ENCODE measurements around the gene CIAO3. TPM values are rescaled to one million over a fixed set of nuclear protein-coding genes. Genes with fewer than 3 reads are reported as not detected.

The CIAO3 gene
- total RNA-seq, 2 donors from 2014 or later: 56.7 to 76.6 TPM

DNA sequence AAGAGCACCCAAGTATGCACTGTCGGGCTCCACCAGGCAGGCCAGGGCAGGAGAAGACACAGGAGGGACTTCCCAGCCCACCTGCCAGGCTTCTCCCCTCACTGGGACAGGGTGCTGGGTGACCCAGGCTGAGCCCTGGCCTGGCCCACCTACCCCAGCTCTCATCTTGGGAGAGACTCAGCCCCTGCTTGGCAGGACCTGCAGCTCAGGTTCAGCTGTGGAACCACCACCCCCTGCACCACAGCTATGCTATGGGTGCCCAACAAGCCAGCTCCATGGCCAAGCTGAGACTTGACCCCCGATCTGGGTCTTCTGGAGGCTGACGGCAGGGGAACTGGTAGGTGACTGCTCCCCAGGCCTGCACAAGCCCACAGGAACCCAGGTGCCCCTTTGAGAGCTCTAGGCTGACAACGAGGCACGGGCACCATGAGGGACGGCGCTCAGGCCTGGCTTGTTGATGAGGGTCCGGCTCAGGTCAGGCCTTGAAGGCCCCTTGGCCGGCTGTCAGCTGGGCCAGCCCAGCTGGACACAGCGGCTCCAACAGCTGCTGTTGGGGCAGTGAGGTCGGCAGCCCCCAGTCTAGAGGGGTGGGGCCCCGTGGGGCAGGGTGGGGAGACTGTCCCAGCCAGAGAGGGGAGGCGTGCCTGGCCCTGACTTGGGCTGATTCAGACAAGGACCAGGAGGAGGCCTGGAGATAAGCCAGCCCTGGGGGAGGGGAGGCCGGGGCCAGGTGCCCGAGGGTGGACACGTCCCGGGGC, 42.8 kb upstream of the CIAO3 start:
- H3K27me3 ChIP-seq (replicated peaks; ENCODE audit: insufficient read depth): peaks cover 15% of the 10 kb centered on the region
- H3K4me3 ChIP-seq: no peak overlapping the region
- no peak overlapping the region for H3K27ac ChIP-seq
- 28% methylated on average over 14 of the region's 17 CpGs for WGBS
- H3K9me3 ChIP-seq: no peaks in the 10 kb centered on the region
- H3K36me3 ChIP-seq: no peaks in the 10 kb centered on the region
- TF ChIP-seq POLR2AphosphoS5 (IDR thresholded peaks at IDR 0.05) (no peak), POLR2A (IDR thresholded peaks at IDR 0.05) (no peak), CTCF (IDR thresholded peaks at IDR 0.05) (no peak)
- DNase-seq (ENCODE audit: low spot score): no peak
- intact Hi-C loops (cut with DNase I): no loop called here
- H3K4me1 ChIP-seq (replicated peaks): peaks cover 5% of the 10 kb centered on the region

- Histone ChIP-seq H3K27ac (no peak overlapping the region), H3K4me3 (no peak overlapping the region), H3K9me3 (no peaks in the 10 kb centered on the region), H3K36me3 (no peaks in the 10 kb centered on the region), H3K4me1 (replicated peaks) (peaks cover 5% of the 10 kb centered on the region), H3K27me3 (replicated peaks; ENCODE audit: insufficient read depth) (peaks cover 15% of the 10 kb centered on the region)
- whole genome bisulfite sequencing: 44% methylated on average over 23 of the region's 36 CpGs
- no peak for DNase-seq (ENCODE audit: low spot score)
- TF ChIP-seq POLR2AphosphoS5 (IDR thresholded peaks at IDR 0.05) (no peak), CTCF (IDR thresholded peaks at IDR 0.05) (no peak), POLR2A (IDR thresholded peaks at IDR 0.05) (no peak)
- intact Hi-C loops (cut with DNase I): no loop called here
Measured at GRCh38 chr16:782766-783403, 42.1 kb upstream of the CIAO3 start.

GRCh38 chr16:782258-782657, 41.5 kb upstream of the CIAO3 start:
- TF ChIP-seq POLR2A (IDR thresholded peaks at IDR 0.05) (no peak), CTCF (IDR thresholded peaks at IDR 0.05) (no peak), POLR2AphosphoS5 (IDR thresholded peaks at IDR 0.05) (no peak)
- intact Hi-C loops (cut with DNase I): no loop called here
- no peaks in the 10 kb centered on the region for H3K36me3 ChIP-seq
- peaks cover 15% of the 10 kb centered on the region for H3K27me3 ChIP-seq (replicated peaks; ENCODE audit: insufficient read depth)
- peaks cover 4% of the 10 kb centered on the region for H3K4me1 ChIP-seq (replicated peaks)
- DNase-seq (ENCODE audit: low spot score): no peak
- H3K9me3 ChIP-seq: no peaks in the 10 kb centered on the region
- no peak overlapping the region for H3K27ac ChIP-seq
- H3K4me3 ChIP-seq: no peak overlapping the region
- WGBS: 65% methylated on average over 6 of the region's 6 CpGs

DNA sequence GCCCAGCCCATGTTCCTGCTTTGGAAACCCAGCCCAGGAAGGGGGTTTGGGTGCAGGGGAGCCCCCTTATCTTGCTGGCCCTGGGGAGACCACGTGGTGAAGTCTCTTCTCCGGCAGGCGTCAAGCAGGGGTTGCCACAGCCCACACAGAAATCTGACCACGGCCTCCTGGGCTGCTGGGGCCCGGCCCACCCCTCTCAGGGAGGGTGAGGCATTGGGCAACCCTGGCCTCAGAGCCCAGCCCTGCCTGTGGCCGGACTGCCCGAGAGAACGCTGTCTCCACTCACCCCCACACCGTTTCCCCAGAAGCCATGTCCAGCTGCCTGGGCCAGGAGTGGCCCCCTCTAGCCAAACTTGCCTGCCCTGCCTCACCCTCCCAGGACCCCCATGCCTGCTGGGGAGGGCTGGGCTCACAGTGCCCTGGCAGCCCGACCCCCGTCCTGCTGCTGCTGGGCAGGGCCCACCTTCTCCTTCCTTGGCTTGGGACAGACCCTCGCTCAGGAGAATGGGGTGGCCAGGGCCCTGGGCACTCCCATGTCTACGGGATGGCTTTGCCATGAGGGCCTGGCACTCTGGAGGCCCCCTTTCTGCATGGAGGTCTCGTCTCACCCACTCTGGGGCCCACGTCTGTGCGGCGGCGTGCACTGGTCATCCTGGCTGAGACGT, 40.7 kb upstream of the CIAO3 start:
- intact Hi-C loops (cut with DNase I): no loop called here
- Histone ChIP-seq H3K27me3 (replicated peaks; ENCODE audit: insufficient read depth) (peaks cover 15% of the 10 kb centered on the region), H3K4me3 (no peak overlapping the region), H3K27ac (no peak overlapping the region), H3K9me3 (no peaks in the 10 kb centered on the region), H3K36me3 (no peaks in the 10 kb centered on the region), H3K4me1 (replicated peaks) (no peaks in the 10 kb centered on the region)
- 71% methylated on average over 18 of the region's 19 CpGs for WGBS
- no peak for TF ChIP-seq POLR2AphosphoS5 (IDR thresholded peaks at IDR 0.05)
- no peak for TF ChIP-seq POLR2A (IDR thresholded peaks at IDR 0.05)
- no peak for TF ChIP-seq CTCF (IDR thresholded peaks at IDR 0.05)
- DNase-seq (ENCODE audit: low spot score): no peak

Measured in prostate gland (tissue), 2 donors.